Measurements from ENCODE around the gene ARIH2. TPM values are rescaled to one million over a fixed set of nuclear protein-coding genes. Genes with fewer than 3 reads are reported as not detected.

Gene ARIH2
- total RNA-seq, 3 donors from 2014 or later, result 144 to 161 (median 146) TPM

DNA sequence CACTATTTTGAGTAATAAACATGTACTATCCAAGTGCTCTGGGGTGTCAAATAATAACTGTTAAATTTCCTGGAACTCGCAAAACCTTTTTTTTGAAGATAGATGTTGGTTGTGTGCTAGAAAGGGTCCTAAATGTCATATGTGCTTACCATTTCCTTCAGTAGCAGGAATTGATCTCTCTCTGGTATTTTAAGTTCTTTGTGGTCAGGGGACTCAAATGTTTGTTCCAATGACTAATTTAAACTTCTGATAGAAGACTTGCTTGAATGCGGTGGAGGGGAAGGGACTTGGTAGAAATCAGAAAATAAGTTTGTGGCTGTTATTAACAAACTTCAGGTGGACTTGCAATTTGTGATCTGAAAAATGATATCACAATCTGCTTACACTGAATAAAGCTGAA lies 26.8 kb downstream of the ARIH2 start:
- no peak overlapping the region for H3K4me3 Mint-ChIP-seq
- no peaks in the 10 kb centered on the region for H3K27me3 Mint-ChIP-seq (ENCODE audit: low read depth)
- no peak for ATAC-seq

DNA sequence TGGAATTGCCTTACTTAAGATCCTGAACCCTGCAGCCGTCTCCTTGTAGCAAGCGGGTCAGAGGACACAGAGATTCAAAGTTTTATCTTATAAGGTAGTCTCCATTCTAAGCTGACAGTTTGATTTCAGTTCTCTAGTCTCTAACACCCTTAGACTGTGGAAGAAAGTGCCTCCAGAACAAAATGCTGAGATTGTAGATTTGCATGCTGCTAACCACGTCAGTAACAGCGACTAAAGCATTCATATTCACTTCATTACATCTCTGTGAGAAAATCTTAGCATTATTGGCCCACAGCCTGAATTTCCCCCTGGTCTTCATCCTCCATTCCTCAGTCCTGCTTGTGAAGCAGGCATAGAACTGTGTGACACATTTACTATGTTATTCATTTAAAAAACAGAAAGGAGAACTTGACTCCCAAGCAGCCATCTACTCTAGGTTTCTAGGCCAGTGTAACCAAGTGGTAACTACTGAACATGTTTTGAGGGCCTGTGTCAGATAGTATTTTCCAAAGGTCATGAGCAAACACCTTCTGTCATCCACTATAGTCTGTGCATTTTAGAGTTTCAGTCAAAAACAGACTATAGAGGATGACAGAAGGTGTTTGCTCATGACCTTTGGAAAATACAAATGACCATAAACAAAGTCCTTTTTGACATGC lies 27.4 kb downstream of the ARIH2 start:
- Mint-ChIP-seq H3K4me1 (ENCODE audit: low read depth) (peaks cover 17% of the 10 kb centered on the region), H3K27me3 (ENCODE audit: low read depth) (no peaks in the 10 kb centered on the region), H3K4me3 (no peak overlapping the region), H3K9me3 (no peaks in the 10 kb centered on the region), H3K36me3 (ENCODE audit: insufficient read depth) (peaks cover 8% of the 10 kb centered on the region)
- DNase-seq (no peak), ATAC-seq (peak in 1 of 2 donors; percentile 18)

More for the DNA sequence above, 26.8 kb downstream of the ARIH2 start:
- Mint-ChIP-seq H3K36me3 (ENCODE audit: insufficient read depth) (peaks cover 8% of the 10 kb centered on the region), H3K9me3 (no peaks in the 10 kb centered on the region), H3K4me1 (ENCODE audit: low read depth) (peaks cover 17% of the 10 kb centered on the region)
- DNase-seq, result no peak

DNA sequence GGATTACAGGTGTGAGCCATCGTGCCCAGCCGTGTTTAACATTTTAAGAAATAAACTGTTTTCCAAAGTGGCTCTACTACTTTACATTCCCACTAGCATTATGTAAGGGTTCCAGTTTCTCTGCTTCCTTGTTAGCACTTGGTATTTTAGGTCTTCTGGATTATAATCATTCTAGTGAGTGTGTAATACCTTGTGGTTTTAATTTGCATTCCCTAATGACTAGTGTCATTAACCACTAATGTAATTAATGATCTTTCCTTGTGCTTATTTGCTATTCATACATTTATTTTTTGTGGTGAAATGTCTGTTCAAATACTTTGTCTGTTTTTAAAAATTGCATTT lies 30.7 kb downstream of the ARIH2 start:
- H3K4me1 Mint-ChIP-seq (ENCODE audit: low read depth), result peaks cover 27% of the 10 kb centered on the region
- H3K36me3 Mint-ChIP-seq (ENCODE audit: insufficient read depth), result peaks cover 9% of the 10 kb centered on the region
- no peaks in the 10 kb centered on the region for H3K27me3 Mint-ChIP-seq (ENCODE audit: low read depth)
- no peak overlapping the region for H3K4me3 Mint-ChIP-seq
- ATAC-seq, result no peak
- H3K9me3 Mint-ChIP-seq, result no peaks in the 10 kb centered on the region
- no peak for DNase-seq

DNA sequence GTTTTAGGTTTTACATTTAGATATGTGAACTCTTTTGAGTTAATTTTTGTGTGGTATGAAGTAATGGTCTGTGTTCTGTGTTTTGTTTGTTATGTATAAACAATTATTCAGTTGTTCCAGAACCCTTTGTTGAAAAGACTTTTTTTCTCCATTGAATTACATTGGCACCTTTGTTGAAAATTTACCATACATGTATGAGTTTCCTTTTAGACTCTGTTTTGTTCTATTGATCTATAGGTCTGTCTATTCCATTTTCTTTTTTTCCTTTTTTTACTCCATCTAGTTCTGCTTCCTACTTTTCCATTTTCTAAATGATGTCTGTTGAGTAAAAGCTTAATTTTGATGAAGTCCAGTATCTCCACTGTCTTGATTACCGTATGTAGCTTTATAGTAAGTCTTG lies 31.4 kb downstream of the ARIH2 start:
- no peak for DNase-seq

DNA sequence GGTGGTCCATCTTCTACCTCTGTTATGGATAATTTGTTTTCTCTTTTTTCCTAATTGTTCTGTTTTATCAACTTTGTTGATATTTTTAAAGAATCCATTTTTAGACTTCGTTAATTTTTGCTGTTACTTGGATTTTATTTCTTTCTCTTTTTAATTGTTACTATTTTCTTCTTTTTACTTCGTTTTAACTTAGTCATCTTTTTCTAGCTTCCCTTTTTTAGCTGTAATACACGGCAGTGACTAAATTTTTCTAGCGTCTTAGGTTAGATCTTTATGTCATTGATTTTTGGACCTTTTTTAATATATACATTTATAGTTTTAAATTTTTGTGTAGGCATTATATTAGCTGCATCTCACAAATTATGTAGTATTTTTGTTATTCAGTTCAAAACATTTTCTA lies 33.1 kb downstream of the ARIH2 start:
- ATAC-seq (no peak), DNase-seq (no peak)
- Mint-ChIP-seq H3K36me3 (ENCODE audit: insufficient read depth) (peaks cover 13% of the 10 kb centered on the region), H3K4me1 (ENCODE audit: low read depth) (peaks cover 17% of the 10 kb centered on the region), H3K4me3 (no peak overlapping the region), H3K9me3 (no peaks in the 10 kb centered on the region), H3K27me3 (ENCODE audit: low read depth) (no peaks in the 10 kb centered on the region)

More for the DNA sequence above, 31.4 kb downstream of the ARIH2 start:
- Mint-ChIP-seq H3K36me3 (ENCODE audit: insufficient read depth) (peaks cover 7% of the 10 kb centered on the region), H3K27me3 (ENCODE audit: low read depth) (no peaks in the 10 kb centered on the region), H3K9me3 (no peaks in the 10 kb centered on the region), H3K4me1 (ENCODE audit: low read depth) (peaks cover 22% of the 10 kb centered on the region), H3K4me3 (no peak overlapping the region)
- no peak for ATAC-seq

DNA sequence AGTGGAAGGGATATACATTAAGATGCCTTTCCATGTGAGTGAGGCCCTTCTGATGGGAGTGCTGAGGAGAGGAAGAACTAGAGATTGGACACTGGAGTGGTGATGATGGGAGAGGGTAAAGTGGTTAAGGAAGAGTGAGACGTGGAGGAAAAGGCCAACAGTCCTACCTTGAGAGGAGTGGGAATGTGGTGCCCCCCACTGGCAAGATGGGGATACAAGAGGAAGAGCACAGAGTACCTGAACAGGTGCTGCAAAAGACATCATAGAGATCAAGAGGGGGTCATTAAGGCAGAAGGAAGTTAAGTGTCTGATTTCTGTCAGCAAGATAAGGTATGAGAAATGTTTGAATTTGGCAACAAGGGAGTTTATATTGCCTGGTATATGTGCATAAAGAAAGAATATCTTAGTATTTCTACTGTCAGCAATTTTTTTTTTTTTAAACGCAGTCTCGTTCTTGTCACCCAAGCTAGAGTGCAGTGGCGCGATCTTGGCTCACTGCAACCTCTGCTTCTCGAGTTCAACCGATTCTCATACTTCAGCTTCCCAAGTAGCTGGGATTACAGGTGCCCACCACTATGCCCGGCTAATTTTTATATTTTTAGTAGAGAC lies 34.0 kb downstream of the ARIH2 start:
- Mint-ChIP-seq H3K9me3 (no peaks in the 10 kb centered on the region), H3K4me3 (no peak overlapping the region), H3K4me1 (ENCODE audit: low read depth) (peaks cover 17% of the 10 kb centered on the region), H3K36me3 (ENCODE audit: insufficient read depth) (peaks cover 15% of the 10 kb centered on the region), H3K27me3 (ENCODE audit: low read depth) (no peaks in the 10 kb centered on the region)
- ATAC-seq (peak in 1 of 2 donors; percentile 57), DNase-seq (peak; percentile 44)

DNA sequence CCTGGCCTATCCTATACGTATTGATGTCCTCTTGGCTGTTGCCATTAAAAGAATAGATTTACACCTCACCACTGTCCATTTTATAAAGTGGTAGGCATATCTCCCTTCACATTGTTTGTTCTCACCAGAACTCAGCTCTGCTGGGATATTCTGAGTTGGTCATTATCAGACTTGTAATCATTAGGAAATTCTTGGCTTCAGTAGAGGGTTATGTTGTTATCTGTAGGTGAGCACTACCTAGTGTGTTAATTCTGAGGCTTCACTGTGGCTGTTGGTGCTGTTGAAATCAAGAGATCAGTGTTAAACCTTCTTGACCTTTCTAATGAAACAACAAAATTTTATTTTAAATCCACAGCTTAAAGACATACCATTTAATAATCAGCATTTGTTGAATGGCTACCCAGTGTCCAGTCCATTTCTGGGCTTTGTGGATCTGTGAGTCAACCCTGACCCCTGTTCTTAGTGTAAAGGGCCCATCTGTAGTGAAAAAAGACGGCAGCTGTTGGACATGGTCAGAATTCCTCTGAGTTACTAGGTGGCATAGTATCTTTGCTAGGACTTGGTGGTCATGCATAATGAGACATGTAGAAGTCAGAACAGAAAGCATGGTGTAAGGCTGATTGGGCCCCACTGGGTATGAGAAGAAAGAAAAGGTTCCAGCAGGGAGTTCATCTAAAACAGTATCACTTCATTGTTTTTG lies 38.5 kb downstream of the ARIH2 start:
- DNase-seq (no peak), ATAC-seq (no peak)
- no peak overlapping the region for H3K4me3 Mint-ChIP-seq
- H3K4me1 Mint-ChIP-seq (ENCODE audit: low read depth), result peaks cover 5% of the 10 kb centered on the region
- no peaks in the 10 kb centered on the region for H3K9me3 Mint-ChIP-seq
- no peaks in the 10 kb centered on the region for H3K27me3 Mint-ChIP-seq (ENCODE audit: low read depth)
- peaks cover 21% of the 10 kb centered on the region for H3K36me3 Mint-ChIP-seq (ENCODE audit: insufficient read depth)

DNA sequence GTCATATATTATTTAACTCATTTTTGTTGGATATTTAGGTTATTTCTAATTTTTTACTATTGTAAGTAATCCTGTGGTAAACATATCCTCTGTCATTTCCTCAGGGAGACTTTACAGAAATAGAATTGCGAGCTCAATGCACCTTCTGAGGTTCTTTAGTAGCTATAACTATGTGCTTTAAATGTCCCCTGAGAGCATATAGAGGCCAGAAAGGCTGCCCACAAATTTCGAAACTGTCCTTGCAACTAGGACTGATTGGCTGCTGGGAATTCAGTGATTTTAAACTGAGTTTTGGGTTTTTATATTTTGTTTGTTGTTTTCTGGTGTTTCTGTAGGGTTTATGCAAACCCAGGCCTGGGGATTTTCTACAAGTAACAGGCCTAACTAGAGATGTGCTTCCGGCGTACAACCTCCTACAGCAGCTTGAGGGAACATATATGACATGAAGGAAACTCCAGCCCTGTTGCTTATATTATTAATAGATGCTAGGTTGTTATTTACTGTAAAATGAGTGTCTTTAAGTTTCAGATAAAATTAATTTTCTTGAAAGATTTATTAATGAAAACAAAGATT lies 42.3 kb downstream of the ARIH2 start:
- Mint-ChIP-seq H3K36me3 (ENCODE audit: insufficient read depth) (peaks cover 25% of the 10 kb centered on the region), H3K9me3 (no peaks in the 10 kb centered on the region), H3K4me1 (ENCODE audit: low read depth) (peaks cover under 1% of the 10 kb centered on the region), H3K4me3 (no peak overlapping the region), H3K27me3 (ENCODE audit: low read depth) (no peaks in the 10 kb centered on the region)
- ATAC-seq (no peak), DNase-seq (no peak)

DNA sequence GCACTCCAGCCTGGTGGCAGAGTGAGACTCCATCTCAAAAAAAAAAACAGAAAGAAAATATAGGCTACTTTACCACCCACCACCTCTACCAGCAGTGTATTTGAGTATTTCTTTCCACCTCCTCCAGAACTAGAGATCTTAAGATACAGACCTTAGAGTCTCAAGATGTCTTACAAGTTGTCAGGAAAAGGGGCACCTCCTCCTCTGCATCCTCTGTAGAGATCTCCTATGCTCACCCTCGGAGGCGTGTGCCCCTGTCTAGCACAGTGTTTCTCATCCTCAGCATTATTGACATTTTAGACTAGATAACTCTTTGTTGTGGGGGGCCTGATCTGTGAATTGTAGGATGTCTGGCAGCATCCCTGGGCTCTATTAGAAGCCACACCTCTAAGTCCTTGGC lies 43.7 kb downstream of the ARIH2 start:
- Mint-ChIP-seq H3K4me1 (ENCODE audit: low read depth) (peaks cover 8% of the 10 kb centered on the region), H3K9me3 (no peaks in the 10 kb centered on the region), H3K27me3 (ENCODE audit: low read depth) (no peaks in the 10 kb centered on the region), H3K36me3 (ENCODE audit: insufficient read depth) (peaks cover 29% of the 10 kb centered on the region), H3K4me3 (no peak overlapping the region)
- ATAC-seq, result no peak
- no peak for DNase-seq

DNA sequence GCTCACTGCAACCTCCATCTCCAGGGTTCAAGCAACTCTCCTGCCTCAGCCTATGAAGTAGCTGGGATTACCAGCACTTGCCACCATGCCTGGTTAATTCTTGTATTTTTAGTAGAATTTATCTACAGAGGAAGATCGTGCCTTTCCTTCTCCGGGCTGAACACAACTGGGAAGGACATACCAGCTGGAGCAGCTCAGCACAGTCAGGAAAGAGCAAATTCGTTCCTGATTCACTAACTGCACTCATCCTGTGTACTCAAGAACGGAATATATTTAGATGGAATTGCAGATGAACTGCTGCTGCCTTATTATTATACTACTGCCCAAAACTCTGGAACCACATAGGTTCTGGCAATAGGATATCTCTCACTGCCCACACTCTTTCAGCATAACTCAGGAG lies 44.3 kb downstream of the ARIH2 start:
- peaks cover 8% of the 10 kb centered on the region for H3K4me1 Mint-ChIP-seq (ENCODE audit: low read depth)
- no peaks in the 10 kb centered on the region for H3K9me3 Mint-ChIP-seq
- H3K36me3 Mint-ChIP-seq (ENCODE audit: insufficient read depth), result peaks cover 28% of the 10 kb centered on the region
- no peak overlapping the region for H3K4me3 Mint-ChIP-seq
- no peak for ATAC-seq
- no peak for DNase-seq
- no peaks in the 10 kb centered on the region for H3K27me3 Mint-ChIP-seq (ENCODE audit: low read depth)

DNA sequence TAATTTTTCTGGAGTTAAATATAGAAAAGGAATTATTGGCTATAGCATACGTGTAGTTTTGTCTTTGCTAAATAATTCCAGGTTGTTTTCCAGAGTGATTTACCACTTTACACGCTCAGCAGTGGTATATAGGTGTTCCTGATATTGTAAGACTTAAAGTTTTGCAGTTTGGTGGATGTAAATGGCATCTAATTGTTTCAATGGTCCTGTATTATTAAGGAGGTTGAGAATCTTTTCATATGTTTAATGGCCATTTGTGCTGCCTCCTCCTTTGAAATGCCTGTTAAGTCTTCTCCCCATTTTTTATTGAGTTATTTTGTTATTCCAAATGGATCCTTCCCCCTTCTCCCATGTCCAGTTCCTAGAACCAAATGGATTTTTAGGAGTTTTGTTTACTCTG lies 44.9 kb downstream of the ARIH2 start:
- ATAC-seq (no peak), DNase-seq (no peak)
- peaks cover 8% of the 10 kb centered on the region for H3K4me1 Mint-ChIP-seq (ENCODE audit: low read depth)
- no peaks in the 10 kb centered on the region for H3K9me3 Mint-ChIP-seq
- peaks cover 30% of the 10 kb centered on the region for H3K36me3 Mint-ChIP-seq (ENCODE audit: insufficient read depth)
- no peaks in the 10 kb centered on the region for H3K27me3 Mint-ChIP-seq (ENCODE audit: low read depth)
- no peak overlapping the region for H3K4me3 Mint-ChIP-seq

DNA sequence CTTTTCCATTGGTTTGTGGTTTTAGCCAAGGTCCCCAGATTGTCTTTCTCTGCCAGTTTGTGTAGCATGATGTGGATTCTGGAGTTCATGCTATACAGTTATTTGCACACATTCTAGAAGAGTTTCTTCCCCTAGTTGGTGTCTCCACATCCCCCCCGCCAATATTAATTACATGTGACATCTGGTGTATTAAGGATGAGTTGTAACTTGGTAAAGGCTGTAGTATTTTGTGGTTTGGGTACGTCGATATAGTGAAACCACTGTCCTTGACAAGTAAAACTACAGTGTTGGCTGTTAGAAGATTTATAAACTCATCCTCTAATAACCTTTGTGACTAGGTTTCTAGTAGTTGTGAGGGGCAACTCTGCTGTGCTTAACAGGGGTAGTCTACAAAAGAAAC lies 47.7 kb downstream of the ARIH2 start:
- no peak for ATAC-seq
- Mint-ChIP-seq H3K4me1 (ENCODE audit: low read depth) (peaks cover 8% of the 10 kb centered on the region), H3K4me3 (no peak overlapping the region), H3K27me3 (ENCODE audit: low read depth) (no peaks in the 10 kb centered on the region), H3K36me3 (ENCODE audit: insufficient read depth) (peaks cover 39% of the 10 kb centered on the region), H3K9me3 (no peaks in the 10 kb centered on the region)
- no peak for DNase-seq

DNA sequence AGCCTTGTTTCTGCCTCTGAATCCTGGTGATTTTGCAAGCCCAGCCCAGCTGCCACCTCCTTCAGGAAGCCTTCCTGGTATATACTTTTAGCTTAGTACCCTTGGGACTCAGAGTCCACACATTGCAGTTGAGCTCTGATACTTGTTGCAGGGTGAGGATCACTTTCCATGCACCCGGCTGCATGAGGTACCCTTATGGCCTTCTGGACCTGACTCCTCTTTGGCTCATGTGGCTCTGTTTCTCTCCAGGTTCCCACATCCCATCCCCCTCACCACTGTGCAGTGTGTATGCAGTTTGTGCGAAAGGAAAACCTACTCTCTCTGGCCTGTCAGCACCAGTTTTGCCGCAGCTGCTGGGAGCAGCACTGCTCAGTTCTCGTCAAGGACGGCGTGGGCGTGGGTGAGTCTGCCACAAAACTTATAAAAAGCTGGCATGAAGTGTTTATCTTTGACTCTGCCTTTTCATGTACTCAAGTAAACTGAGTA lies 48.3 kb downstream of the ARIH2 start:
- H3K36me3 Mint-ChIP-seq (ENCODE audit: insufficient read depth), result peaks cover 42% of the 10 kb centered on the region
- H3K27me3 Mint-ChIP-seq (ENCODE audit: low read depth), result no peaks in the 10 kb centered on the region
- H3K9me3 Mint-ChIP-seq, result no peaks in the 10 kb centered on the region
- peaks cover 8% of the 10 kb centered on the region for H3K4me1 Mint-ChIP-seq (ENCODE audit: low read depth)
- H3K4me3 Mint-ChIP-seq, result no peak overlapping the region
- DNase-seq (peak; percentile 21), ATAC-seq (peak; percentile 43 to 46)

DNA sequence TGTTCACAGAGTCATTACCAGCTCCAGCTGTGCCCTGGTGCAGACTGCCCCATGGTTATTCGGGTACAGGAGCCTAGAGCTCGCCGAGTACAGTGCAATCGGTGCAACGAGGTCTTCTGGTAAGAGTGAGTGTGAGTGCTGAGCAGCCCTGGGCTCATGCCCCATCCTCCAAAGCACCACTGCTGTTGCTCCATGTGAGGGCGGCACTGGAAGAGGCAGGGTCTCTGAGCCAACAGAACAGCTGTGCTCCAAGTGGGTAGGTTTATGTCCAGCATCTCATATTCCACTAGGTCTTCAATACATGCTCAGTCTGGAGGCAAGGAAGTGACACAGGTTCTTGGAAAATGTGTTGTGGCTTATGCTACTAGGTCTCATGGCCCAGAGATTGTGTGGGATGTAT lies 51.9 kb downstream of the ARIH2 start:
- Mint-ChIP-seq H3K4me1 (ENCODE audit: low read depth) (peaks cover 8% of the 10 kb centered on the region), H3K27me3 (ENCODE audit: low read depth) (no peaks in the 10 kb centered on the region), H3K9me3 (no peaks in the 10 kb centered on the region), H3K36me3 (ENCODE audit: insufficient read depth) (peaks cover 45% of the 10 kb centered on the region), H3K4me3 (no peak overlapping the region)
- DNase-seq (no peak), ATAC-seq (no peak)

Measured in activated T-cell treated with anti-CD3 and anti-CD28 coated beads, Interleukin-2, amount 50 U/mL, for 4 hours (primary cell).